ENCODE measurements around the gene RAD23B.

The RAD23B gene

GRCh38 chr9:107330420-107330819 lies 47.3 kb downstream of the RAD23B start:
- TF ChIP-seq CTCF (IDR thresholded peaks at IDR 0.05; ENCODE audit: extremely low read depth, insufficient read depth, missing control alignments) = no peak
- DNase-seq (ENCODE audit: low spot score) = no peak
- in situ Hi-C loops (cut with MboI; ENCODE audit: low pct_unique_long_range_greater_than_20kb, low sequenced_read_pairs, unreplicated experiment) = no loop called here

- TF ChIP-seq CTCF (IDR thresholded peaks at IDR 0.05; ENCODE audit: extremely low read depth, insufficient read depth, missing control alignments) = no peak
- in situ Hi-C loops (cut with MboI; ENCODE audit: low pct_unique_long_range_greater_than_20kb, low sequenced_read_pairs, unreplicated experiment) = no loop called here
- DNase-seq (ENCODE audit: low spot score) = no peak
These were observed 49.8 kb downstream of the RAD23B start for GRCh38 chr9:107332883-107333282.

- in situ Hi-C loops (cut with MboI; ENCODE audit: low pct_unique_long_range_greater_than_20kb, low sequenced_read_pairs, unreplicated experiment) = no loop called here
- DNase-seq (ENCODE audit: low spot score) = no peak
- no peak for TF ChIP-seq CTCF (IDR thresholded peaks at IDR 0.05; ENCODE audit: extremely low read depth, insufficient read depth, missing control alignments)
These were observed 50.3 kb downstream of the RAD23B start for GRCh38 chr9:107333363-107333762.

GRCh38 chr9:107334103-107334776 lies 51.2 kb downstream of the RAD23B start:
- in situ Hi-C loops (cut with MboI; ENCODE audit: low pct_unique_long_range_greater_than_20kb, low sequenced_read_pairs, unreplicated experiment) = no loop called here
- DNase-seq (ENCODE audit: low spot score) = no peak
- TF ChIP-seq CTCF (IDR thresholded peaks at IDR 0.05; ENCODE audit: extremely low read depth, insufficient read depth, missing control alignments) = no peak

GRCh38 chr9:107335331-107335730 lies 52.3 kb downstream of the RAD23B start:
- TF ChIP-seq CTCF (IDR thresholded peaks at IDR 0.05; ENCODE audit: extremely low read depth, insufficient read depth, missing control alignments) = no peak
- in situ Hi-C loops (cut with MboI; ENCODE audit: low pct_unique_long_range_greater_than_20kb, low sequenced_read_pairs, unreplicated experiment) = no loop called here
- DNase-seq (ENCODE audit: low spot score) = no peak

GRCh38 chr9:107336718-107337360 lies 53.8 kb downstream of the RAD23B start:
- no peak for DNase-seq (ENCODE audit: low spot score)
- in situ Hi-C loops (cut with MboI; ENCODE audit: low pct_unique_long_range_greater_than_20kb, low sequenced_read_pairs, unreplicated experiment) = no loop called here
- TF ChIP-seq CTCF (IDR thresholded peaks at IDR 0.05; ENCODE audit: extremely low read depth, insufficient read depth, missing control alignments) = no peak

Measured in GM13977 (cell line).